CD4-positive, alpha-beta T cell treated with Interleukin-4 for 1 hour (primary cell): ENCODE measurements around the gene PEMT.

ENCODE experiments used
- DNase-seq, 2 donors: peaks; one replicate each; pipeline ENCODE4 v3.0.0-alpha.2; 2020 to 2022

Gene PEMT

DNA sequence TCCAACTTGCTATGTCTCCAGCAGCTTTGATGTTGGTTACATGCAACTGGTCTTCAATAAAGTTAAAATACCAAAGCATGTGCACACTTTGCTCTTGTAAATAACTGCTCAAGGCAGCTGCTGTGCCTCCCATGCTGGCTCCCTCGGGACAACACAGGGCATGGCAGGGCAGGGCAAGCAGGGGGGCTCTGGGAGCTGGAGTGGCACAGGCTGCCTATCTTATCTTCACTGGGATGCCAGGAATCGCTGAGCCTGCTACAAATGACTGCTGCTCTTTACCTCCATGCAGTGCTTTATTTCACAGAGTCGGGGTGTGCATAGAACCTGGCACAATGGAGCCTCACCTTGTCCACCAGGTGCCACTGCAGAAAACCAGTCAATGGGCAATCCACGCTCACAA is 21.8 kb downstream of the PEMT start:
- no peak for DNase-seq

DNA sequence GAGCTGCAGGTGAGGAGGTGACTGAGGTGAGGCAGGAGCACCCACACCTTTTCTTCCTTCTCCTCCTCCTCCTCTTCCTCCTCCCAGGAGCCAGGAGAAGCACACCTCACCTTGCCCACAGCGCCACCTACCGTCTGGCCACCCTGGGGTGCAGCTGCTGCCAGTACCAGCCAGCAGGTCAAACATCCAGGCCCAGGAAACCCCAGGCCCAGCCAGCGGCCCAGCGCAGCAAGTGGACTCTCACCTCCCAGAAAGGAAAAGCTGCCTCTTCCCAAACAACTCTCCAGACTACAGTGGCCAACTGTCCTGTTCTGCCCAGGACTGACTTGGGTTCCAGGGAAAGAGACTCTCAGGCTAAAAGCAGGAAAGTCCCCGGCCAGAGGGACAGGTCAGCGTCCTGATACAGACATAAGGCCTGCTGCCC is 22.7 kb downstream of the PEMT start:
- peak; percentile 22 to 38 for DNase-seq

DNA sequence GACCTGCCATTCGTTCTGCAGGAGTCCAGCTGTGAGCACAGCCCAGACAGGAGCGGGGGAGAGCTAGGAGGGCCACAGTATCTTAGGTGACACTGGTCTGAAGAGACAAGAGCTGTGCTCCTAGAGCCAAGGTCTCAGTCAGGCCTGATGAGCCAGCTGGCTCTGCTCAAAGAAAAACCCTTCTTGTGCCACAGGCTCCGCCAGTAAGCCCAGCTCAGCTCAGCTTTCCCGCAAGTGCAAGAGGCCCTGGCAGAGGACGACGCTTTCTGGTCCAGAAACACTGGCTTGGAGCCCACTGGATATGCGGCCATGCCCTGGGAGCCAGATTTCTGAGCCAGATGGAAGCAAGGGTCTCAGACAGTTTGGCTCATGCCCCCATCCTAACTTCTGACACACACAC is 23.9 kb downstream of the PEMT start:
- no peak for DNase-seq

DNA sequence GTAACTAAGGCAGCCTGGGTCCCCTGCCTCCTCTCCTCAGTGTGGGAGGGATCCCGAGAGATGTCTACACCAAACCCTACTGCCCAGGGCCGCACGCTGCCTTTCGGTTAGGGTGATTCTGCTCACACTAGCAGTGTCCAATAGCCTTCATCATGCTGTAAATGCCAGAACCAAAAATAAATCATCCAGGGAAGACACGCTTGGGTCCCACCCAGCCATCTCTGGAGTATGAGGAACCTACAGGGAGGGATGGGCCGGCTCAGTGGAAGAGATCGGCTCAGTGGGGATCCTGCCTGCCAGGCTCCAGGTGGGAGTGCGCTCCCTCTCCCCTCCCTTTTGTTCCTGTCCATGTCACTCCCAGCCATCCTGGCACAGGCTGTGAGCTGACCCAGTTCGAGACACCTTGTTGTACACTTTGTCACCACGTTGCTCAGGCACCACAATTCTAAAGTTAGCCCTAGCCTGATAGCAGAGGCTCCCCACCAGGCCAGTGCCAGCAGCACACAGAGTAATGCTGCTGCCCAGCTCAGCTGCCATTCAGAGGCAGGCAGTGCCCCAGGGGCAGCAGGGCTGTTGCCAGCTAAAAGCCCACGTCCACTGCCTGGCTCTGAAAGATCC is 24.5 kb downstream of the PEMT start:
- no peak for DNase-seq

DNA sequence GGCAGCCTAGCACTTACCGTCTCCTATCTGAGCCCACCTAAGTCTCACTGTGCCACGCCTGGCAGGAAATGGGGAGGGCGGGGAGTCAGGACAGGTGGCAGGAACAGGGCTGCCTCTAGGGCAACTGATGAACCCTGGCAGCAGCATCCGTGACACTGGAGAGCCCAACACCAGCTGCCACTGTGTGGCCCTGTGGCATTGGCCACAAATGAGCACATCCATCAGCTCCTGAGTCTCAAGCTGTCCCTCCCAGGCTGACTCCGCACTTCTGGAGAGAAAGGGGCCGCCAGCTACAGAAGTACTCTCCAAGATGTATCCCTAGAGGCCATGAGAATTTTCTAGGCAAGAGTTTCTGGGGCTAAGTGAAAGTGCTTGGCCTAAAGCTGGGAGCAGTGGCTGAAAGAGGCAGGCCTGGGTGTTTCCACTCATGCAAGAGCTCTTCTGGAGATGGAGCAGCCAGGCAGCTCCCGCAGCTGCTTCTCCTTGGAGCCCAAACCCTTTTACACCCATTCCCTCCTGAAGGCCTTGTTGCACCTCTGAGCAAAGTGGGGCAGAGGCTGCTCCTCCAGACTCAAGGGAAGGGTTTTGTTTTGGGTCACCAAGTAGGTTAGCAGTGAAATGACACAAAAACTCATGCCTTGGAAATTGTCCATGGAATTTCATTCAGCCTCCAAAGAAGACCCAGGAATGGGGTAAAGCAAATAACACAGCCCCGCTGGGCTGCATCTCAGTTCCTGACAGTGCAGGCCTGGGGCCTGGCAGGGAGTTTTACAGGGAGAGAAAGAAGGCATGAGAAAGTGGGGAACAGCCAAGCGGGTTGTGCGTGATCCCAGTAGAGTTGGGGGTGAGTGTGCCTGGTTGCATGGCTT is 25.8 kb downstream of the PEMT start:
- DNase-seq = no peak

DNA sequence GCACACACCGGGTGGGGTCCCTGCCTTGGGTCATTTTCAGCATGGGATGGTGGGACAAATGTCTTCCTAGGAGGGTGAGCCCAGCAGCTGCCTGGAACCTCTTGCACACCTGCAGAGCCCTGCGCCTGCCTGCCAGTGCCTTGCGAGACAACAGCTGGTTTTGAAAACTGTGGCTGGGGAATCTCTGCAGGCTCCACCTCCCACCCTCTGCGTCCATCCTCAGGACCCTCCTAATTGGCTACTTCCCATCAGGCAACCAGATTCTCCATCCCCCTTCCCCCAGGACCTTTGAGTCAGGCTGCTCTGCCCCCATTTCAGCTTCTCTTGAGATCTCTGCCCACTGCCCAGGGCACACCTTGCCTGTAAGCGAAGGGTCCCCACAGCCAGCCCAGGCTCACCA is 26.6 kb downstream of the PEMT start:
- no peak for DNase-seq

DNA sequence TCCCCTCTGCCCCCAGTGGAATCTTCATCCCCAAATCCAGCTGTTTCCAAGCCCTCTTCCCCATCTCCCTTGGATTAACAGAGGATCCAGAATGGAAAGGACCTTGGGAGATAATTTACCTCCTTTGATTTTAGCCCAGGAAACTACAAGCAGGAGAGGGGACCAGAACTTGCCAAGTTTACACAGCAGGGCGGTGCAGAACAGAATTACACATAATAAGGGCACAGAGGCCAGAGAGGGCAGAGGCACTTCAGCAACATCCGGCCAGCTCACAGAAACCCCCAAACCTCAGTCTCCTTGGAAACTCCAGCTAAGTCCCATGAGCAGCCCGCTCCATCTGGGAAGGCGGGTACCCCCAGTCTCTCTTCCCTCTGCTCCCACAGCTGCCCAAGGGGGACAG is 27.2 kb downstream of the PEMT start:
- no peak for DNase-seq

DNA sequence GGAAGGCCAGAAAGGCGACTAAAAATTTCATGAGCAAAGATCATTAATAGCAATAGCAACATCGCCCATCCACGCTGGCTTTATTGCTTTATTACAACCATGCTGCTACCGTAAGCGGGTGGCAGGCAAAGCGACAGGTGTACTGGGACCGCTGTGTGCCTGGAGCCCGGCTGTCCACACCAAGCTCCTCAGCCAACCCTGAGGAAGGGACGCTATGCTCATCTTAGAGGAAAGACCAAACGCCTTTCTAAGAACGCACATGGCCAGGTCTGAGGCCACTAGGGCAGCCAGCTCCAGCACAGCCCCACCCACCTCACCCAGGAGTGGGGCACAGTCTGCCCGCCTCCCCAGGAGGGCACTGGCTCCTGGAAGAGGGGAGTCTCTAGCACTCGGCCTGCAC is 28.0 kb downstream of the PEMT start:
- no peak for DNase-seq

DNA sequence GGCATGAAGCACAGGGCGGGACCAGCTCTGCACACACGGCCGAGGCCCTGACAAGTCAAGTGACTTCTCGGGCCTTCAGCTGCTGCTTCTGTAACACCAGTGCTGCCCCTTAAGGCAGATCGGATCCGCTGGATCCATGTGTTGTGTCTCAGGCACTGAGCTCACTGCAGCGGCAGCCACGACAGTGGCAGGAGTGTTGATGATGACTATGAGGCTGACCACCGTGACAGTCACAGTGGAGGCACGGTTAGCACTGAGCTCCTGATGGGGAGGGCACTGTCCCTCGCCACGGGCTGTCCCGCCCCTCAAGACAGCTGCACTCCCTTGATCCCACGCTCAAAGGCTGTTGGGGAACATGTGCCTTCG is 29.4 kb downstream of the PEMT start:
- no peak for DNase-seq

DNA sequence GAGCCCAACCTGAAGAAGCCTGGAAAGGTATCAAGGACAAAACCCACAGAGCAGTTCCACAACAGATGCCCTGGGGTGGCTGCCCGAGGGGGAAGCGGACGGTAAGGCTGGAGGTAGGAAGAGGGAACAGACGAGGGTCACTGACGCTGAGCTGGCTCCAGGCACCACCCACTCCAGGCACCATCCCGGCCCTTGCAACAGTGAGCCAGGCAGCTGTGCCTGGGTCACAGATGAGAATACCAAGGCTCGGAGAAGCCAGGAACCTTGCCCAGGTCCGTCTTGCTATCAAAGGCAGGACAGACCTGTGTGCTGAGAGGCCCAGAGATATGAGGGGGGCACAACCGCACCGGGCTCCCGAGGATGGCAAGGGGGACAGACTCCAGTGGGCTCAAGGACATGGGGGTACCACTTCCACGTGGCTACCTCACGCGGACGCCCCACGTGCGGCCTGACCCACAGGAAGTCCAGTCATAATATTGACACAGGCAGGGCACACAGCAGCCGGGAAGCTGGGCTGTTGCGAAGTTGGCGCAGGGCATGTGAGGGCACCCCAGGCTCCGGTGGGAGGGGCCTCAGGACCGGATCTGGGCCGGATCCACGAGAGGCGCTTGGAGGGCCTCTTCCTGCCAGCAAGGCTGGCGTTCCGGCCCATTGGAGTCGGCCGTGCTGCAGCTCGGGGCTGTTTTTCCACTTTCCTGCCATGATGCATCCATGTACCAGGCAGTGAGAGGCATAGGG is 29.9 kb downstream of the PEMT start:
- DNase-seq = peak in 1 of 2 donors; percentile 52

DNA sequence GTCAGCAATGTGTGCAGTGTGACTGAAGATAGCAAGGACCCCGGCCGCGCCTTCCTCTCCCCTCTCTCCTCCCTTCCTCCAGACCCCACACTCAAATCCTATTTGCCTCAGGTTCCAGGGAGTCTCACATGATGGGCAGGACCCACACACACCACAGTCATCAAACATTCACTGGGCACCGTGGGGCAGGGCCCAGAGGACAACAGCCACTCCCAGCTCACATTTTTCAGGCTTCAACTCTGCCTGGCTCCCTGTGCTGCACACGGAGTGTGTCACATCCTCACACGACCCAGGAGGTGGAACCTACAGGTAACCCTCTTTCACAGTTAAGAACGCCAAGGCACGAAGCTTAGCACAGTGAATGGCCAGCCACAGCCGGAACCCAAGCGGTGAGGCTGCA is 30.5 kb downstream of the PEMT start:
- DNase-seq = no peak

DNA sequence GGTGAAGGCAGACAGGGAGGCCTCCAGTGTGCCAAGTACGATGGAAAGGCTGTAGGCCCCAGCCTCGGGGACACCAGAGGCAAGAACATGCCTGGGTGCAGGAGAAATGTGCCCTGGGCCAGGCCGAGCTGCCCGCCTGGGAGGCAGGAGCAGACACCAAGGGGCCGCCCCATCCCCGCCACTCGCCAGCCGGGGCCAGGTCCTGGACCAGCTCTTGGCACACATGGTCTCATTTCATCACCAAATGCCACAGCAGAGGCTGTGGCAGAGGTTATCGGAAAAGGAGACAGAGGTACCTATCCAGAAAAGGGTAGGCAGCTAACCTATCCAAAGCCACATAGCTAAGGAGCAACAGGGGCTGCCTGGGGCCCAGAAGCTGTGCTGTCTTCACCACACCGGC is 31.3 kb downstream of the PEMT start:
- no peak for DNase-seq

DNA sequence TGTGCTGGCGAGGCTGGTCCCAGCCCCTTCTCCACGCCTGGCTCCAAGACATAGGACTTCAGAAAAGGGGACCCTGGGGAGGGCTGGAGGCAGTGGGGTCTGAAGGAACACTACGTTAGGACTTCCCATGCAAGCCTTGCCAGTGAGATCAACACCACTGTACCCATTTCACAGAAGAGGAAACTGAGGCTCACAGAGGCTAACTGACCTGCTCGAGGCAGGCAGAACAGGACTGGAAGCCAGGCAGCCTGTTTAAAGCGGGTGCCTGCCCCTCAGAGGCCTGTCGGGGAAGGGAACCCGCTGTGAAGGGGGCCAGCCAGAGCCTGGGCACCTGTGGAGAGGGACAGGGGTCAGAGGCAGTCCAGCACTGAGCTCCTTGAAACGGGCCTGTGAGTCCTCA is 32.3 kb downstream of the PEMT start:
- no peak for DNase-seq

DNA sequence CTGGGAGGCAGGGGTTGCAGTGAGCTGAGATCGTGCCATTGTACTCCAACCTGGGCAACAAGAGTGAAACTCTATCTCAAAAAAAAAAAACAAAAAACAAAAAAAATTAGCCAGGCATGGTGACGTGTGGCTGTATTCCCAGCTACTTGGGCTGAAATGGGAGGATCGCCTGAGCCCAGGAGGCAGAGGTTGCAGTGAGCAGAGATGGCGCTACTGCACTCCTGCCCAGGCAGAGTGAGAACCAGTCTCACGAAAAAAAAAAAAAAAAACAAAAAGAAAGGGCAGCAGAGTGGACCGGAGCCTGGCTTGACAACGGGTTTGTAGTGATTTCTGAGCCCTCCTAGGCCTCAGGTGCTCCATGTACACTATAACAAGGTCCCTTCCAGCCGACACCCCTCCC is 33.1 kb downstream of the PEMT start:
- no peak for DNase-seq

DNA sequence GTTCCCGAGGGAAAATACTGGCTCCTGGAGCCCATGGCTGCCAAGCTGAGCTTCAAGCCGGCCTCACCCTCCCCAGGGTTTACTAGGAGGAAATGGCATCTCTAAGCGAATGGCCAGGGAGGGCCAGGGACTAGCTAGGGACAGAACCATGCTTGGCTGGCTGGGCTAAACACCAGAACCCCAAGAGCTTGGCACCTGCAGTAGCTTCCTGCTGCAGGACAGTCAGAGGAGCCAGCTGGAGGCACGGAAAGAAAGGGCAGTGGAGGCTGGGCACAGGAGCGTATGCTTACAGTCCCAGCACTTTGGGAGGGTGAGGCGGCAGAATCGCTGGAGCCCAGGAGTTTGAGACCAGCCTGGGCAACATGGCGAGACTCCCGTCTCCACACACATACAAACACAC is 33.7 kb downstream of the PEMT start:
- DNase-seq = no peak

DNA sequence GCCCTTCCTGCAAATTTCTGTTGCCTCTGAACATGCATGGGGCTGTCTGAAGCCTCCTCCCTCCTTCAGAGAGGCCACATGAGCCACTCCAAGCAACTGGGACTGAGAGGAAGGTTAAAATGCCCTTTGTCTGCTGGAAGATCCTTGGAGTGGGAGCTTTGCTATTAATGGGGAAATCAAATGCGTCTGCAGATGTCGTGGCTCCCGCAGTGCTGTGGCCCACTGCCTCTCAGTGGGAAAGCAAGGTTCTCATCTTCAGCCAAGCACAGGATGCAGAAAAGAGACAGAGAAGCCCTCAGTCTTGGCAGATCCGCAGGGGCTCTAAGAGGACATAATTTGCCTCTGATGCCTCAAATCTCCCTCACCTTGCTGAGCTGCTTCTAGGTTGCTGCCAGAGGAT is 34.8 kb downstream of the PEMT start:
- no peak for DNase-seq

DNA sequence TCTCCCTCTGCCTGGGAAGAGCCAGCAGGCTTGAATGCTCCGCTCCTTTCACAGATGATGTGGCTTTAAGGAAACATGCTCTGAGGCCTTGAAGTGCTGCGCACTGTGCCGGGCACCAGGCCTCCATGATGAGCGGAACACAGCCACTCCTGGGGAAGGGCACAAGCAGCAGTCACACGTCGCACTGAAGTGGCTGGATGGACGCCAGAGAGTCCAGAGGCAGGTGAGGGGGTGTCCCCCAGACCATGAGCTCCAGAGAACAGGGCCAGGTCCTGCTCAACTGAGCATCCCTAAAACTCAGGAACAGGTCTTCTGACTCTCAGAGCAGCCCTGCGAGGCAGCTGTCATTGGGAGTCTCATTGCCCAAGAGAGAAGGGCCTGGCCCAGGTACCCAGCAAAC is 35.6 kb downstream of the PEMT start:
- DNase-seq = no peak

DNA sequence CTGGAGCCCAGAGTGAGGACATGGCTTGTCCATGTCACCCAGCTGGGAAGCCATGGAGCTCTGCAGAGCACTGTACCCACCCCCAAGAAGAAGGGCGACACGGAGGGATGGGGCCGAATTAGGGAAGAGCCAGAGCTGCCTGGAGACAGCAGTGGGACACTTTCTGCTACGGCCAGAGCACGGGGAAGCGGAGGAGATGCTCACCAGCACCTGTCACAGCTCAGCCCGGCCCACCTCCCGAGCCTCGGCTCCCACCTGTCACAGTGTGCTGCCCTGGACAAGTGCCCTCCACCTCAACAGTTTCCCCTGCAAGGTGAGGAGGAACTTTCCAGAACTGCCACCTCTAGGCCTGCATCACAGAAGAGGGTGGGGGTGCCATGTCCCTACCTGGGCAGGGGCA is 36.4 kb downstream of the PEMT start:
- DNase-seq = no peak

DNA sequence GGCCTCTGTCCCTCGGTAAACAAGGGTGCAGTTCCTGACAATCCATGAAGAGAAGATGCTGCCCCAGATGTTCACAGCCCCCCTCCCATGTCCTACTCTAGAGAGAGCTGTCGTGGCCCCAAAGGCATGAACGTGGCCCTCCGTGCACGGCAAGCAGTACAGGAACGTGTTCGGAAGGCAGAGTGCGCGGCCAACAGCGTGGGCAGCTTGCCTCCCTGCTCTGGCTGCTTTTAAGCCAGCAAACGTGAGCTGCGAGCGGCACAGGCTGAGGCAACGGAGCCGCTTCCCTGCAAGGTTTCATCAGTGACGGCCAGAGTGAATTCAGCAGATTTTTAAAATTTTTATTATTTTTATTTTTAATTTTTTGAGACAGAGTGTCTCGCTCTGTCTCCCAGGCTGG is 37.2 kb downstream of the PEMT start:
- DNase-seq = no peak

DNA sequence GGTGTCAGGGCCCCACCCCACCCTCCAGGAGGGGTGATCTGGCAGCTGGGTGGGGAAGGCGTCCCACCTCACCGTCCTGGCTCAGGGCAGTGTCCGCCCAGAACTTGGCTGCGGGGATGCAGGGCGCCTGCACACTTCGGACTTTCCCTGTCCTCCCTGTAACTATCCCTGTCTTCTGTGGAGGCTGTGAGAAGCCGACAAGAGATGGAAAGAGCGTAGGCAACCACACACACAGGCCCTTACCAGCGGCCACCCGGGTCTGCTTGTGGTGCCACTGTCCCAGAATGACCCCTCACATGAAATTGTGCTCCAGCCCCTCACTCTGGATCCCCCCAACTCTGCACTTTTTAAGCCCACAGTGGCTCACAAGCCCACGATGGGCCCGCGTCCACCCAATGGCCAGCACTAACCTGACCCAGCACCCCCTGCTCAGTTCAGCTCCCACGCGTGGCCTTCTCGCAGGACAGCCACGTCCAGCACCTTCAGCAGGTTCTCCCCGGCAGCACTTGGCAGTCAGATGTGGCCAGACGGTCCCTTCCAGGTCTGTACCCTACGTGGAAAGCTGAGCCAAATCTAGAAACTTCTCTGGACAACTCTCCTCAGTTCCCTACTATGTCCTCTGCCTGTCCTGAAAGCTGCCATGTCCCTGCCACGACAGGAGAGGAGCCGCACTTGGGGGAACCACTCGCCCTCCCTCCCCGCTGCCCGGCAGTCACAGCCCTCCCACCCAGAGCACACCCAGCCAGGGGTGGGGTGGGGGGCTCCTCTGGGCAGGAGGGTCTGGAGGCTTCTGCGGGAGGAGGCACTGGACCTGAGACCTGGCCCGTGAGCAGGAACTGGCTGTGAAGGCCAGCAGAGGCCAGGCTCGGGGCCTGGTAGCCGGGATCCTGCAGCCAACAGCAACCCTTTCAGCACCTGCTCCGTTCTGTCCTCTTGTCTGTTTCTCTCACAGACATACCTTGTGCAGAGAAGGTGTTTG is 38.0 kb downstream of the PEMT start:
- no peak for DNase-seq

DNA sequence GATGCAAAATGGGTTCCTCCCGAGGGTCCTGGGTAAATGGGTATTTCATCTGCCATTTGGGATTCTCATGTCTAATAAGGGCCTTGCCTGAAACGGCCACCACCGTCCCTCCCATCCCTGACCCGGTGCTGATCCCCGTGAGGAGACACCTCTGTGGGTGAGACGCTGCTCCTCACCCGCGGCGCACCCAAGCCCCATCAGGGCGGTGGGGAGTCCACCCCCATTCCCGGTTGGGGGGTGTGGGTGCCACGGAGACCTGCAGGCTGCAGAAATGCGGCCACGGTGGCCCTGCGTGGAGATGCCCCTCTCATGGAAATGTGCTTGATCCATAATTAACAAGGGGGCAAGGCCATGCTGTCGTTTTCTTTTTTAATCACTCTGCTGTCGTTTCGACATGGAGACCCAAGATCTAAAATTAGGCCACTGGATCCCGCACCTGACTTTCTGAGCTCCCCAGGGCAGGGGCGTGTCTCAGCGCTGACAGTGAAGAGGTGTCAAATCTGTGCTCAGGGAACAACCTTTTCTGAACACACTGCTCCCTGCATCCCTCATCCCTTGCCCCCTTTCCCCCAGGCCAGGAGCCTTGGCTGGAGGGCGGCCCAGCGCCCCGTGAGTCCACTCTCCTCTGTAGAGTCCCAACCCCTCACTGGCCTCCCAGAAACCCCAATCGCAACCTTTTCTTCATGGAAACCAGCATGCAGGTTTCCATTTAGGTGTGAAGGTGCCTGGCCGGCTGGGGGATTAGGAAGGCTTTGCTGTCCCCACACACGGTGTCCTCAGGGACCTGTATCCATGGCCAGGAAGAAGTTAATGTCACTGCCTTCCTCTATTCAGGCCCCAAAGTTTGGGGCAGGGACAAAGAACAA is 38.9 kb downstream of the PEMT start:
- no peak for DNase-seq

DNA sequence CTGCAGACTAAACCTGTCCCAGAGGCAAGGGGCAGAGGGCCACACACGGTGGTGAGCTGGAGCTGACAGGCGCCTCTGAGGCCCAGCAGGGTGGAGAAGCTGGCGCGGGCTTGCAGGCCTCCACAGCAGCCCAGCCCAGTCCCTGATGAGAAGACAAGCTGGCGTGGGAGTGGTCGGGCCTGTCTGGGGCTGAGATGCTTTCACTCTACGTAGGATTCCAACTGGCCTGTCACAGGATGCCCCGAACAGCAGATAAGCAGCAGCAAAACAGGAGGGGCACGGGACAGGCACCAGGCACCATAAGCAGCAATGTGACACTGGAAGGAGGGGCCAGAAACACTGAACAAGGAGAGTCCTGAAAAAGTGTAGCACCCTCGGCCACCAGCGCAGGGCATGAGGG is 40.1 kb downstream of the PEMT start:
- no peak for DNase-seq
